Activated naive CD8-positive, alpha-beta T cell treated with anti-CD3 and anti-CD28 coated beads, Interleukin-2, amount 10 ng/mL, durations not matched to agents 7 days and 5 days (primary cell): ENCODE results near the gene CD70. TPM values are rescaled to one million over a fixed set of nuclear protein-coding genes. Genes with fewer than 3 reads are reported as not detected.
A peak's percentile ranks its signal among the peaks of the same experiment; 100 is the strongest.
"Not testable (repeated sequence)": the region's sequence is repeated elsewhere in the genome, so short reads cannot be mapped to it uniquely, and the experiment has no call there.

Source experiments
- ATAC-seq: fragments of 150-1000 bp; cut with Tn5 transposase; one replicate; pipeline ENCODE4 v1.10.0; 2021; ENCODE audit warnings: low read depth, moderate library complexity
- POLR2A ChIA-PET: fragments of 350-600 bp; sonication (Branson Sonifier 250); formaldehyde crosslinking; loops from one replicate; lab custom pipeline; 2021; ENCODE audit warnings: antibody characterized with exemption; lab: Charles Lee
- DNase-seq: peaks from one replicate; pipeline ENCODE4 v3.0.0; 2021
- H3K27ac Mint-ChIP-seq: one replicate; pipeline ENCODE4 v1.8.0; 2022; ENCODE audit warnings: mild to moderate bottlenecking, mixed read lengths
- H3K27me3 Mint-ChIP-seq: one replicate; pipeline ENCODE4 v1.8.0; 2022; ENCODE audit warnings: mild to moderate bottlenecking, moderate library complexity, mixed read lengths
- H3K36me3 Mint-ChIP-seq: one replicate; pipeline ENCODE4 v1.8.0; 2021; ENCODE audit warnings: mild to moderate bottlenecking, mixed read lengths
- H3K4me1 Mint-ChIP-seq: one replicate; pipeline ENCODE4 v1.8.0; 2021; ENCODE audit warnings: mixed read lengths
- H3K4me3 Mint-ChIP-seq: one replicate; pipeline ENCODE4 v1.8.0; 2022; ENCODE audit warnings: mild to moderate bottlenecking, moderate library complexity, mixed read lengths
- H3K9me3 Mint-ChIP-seq: one replicate; pipeline ENCODE4 v1.8.0; 2021; ENCODE audit warnings: mixed read lengths
- total RNA-seq, 2 experiments: library from RNA; stranded (reverse); gene quantifications; one replicate each; pipeline ENCODE4 v1.2.3, GENCODE V29; 2021

CD70 gene
- total RNA-seq, 2 experiments from 2014 or later, result 6.9 to 7.7 TPM

- POLR2A ChIA-PET, result interaction anchor here (0.6 to 1.0 kb wide), 4 partner anchors 14 to 82 kb away, joined by 3 to 5 read pairs (median 4); no protein-coding TSS in a partner anchor
- not testable (repeated sequence) for H3K9me3 Mint-ChIP-seq, H3K27ac Mint-ChIP-seq, H3K27me3 Mint-ChIP-seq, H3K4me3 Mint-ChIP-seq, H3K36me3 Mint-ChIP-seq, DNase-seq, ATAC-seq
- H3K4me1 Mint-ChIP-seq, result peaks cover 14% of the 10 kb centered on the region
Measured at GRCh38 chr19:6550679-6551078, 40.3 kb downstream of the CD70 start.

GRCh38 chr19:6543866-6544347 is 47.0 kb downstream of the CD70 start:
- Mint-ChIP-seq H3K36me3 (peaks cover 2% of the 10 kb centered on the region), H3K9me3 (peaks cover 3% of the 10 kb centered on the region), H3K4me1 (peaks cover 7% of the 10 kb centered on the region), H3K27me3 (peaks cover 3% of the 10 kb centered on the region), H3K27ac (no peak overlapping the region), H3K4me3 (no peak overlapping the region)
- DNase-seq (no peak), ATAC-seq (no peak)
- POLR2A ChIA-PET, result no interaction called here

- H3K4me3 Mint-ChIP-seq, result no peak overlapping the region
- ATAC-seq (no peak), DNase-seq (peak; percentile 8)
- peaks cover 11% of the 10 kb centered on the region for H3K4me1 Mint-ChIP-seq
- peaks cover 3% of the 10 kb centered on the region for H3K27me3 Mint-ChIP-seq
- peaks cover under 1% of the 10 kb centered on the region for H3K36me3 Mint-ChIP-seq
- POLR2A ChIA-PET, result no interaction called here
- peaks cover 2% of the 10 kb centered on the region for H3K9me3 Mint-ChIP-seq
- H3K27ac Mint-ChIP-seq, result no peak overlapping the region
Measured at GRCh38 chr19:6540918-6541689, 49.8 kb downstream of the CD70 start.

GRCh38 chr19:6539514-6539913 is 51.4 kb downstream of the CD70 start:
- H3K4me3 Mint-ChIP-seq, result no peak overlapping the region
- no peak for DNase-seq
- peaks cover 20% of the 10 kb centered on the region for H3K4me1 Mint-ChIP-seq
- peaks cover 4% of the 10 kb centered on the region for H3K27me3 Mint-ChIP-seq
- peaks cover 4% of the 10 kb centered on the region for H3K36me3 Mint-ChIP-seq
- no peak for ATAC-seq
- POLR2A ChIA-PET, result interaction anchor here (0.6 kb wide), 1 partner anchor 85 kb away, joined by 5 read pairs; no protein-coding TSS in a partner anchor
- H3K27ac Mint-ChIP-seq, result no peak overlapping the region
- peaks cover 2% of the 10 kb centered on the region for H3K9me3 Mint-ChIP-seq

Other genes with a start within 250 kb of the CD70 start
- 100 to 1,000 TPM; 112 to 126 TPM for gene CLPP, start 229.6 kb downstream of the CD70 start, total RNA-seq
- gene ALKBH7, start 218.4 kb downstream of the CD70 start, total RNA-seq, result 10 to 100 TPM; 52.0 to 55.7 TPM
- gene PSPN, start 215.2 kb downstream of the CD70 start, total RNA-seq, result 1 to 10 TPM; 2.4 to 2.7 TPM
- 10 to 100 TPM; 67.3 to 72.8 TPM for gene GTF2F1, start 198.0 kb downstream of the CD70 start, total RNA-seq
- gene KHSRP, start 166.3 kb downstream of the CD70 start, total RNA-seq, result 100 to 1,000 TPM; 266 to 268 TPM
- gene SLC25A41, start 157.4 kb downstream of the CD70 start, total RNA-seq, result 1 to 10 TPM in 1 of 2 experiments, under 1 TPM in 1; 0.91 to 1.0 TPM
- 10 to 100 TPM; 35.5 to 38.3 TPM for gene SLC25A23, start 131.4 kb downstream of the CD70 start, total RNA-seq
- 1 to 10 TPM; 2.7 to 3.5 TPM for gene CRB3, start 126.9 kb downstream of the CD70 start, total RNA-seq
- gene DENND1C, start 109.4 kb downstream of the CD70 start, total RNA-seq, result 100 to 1,000 TPM; 126 to 130 TPM
- gene TUBB4A, start 88.8 kb downstream of the CD70 start, total RNA-seq, result 10 to 100 TPM in 1 of 2 experiments, 1 to 10 TPM in 1; 8.7 to 11.6 TPM
- 1 to 10 TPM; 2.6 to 3.7 TPM for gene TNFSF9, start 60.1 kb downstream of the CD70 start, total RNA-seq
- gene TNFSF14, start 79.0 kb upstream of the CD70 start, total RNA-seq, result 10 to 100 TPM; 30.7 to 33.4 TPM
- gene C3, start 129.5 kb upstream of the CD70 start, total RNA-seq, result 1 to 10 TPM; 2.0 to 2.1 TPM
- gene GPR108, start 146.4 kb upstream of the CD70 start, total RNA-seq, result 10 to 100 TPM; 82.8 to 91.7 TPM
- gene TRIP10, start 148.5 kb upstream of the CD70 start, total RNA-seq, result 10 to 100 TPM; 10.1 to 10.7 TPM
- gene SH2D3A, start 176.3 kb upstream of the CD70 start, total RNA-seq, result 10 to 100 TPM; 35.5 to 35.7 TPM
- gene VAV1, start 181.6 kb upstream of the CD70 start, total RNA-seq, result 100 to 1,000 TPM; 108 to 113 TPM